Head of caudate nucleus (tissue), 42 donors: ENCODE data around the gene FHOD3.

Experiments used
- DNase-seq, 42 donors: peaks; one replicate each; pipeline versions ENCODE4 v3.0.0 to v3.0.0-alpha.2; 2020 to 2021; ENCODE audit warnings: mixed read lengths in 7 of 42
- intact Hi-C: fragments of 100-400 bp; cut with DNase I; formaldehyde crosslinking; loops from one replicate; pipeline ENCODE4 v1.15.0; 2022

FHOD3 gene

GRCh38 chr18:36366994-36367839, 69.7 kb downstream of the FHOD3 start:
- peak in 1 of 42 donors; percentile 25 for DNase-seq
- intact Hi-C loops: no loop called here

GRCh38 chr18:36368889-36369288, 71.4 kb downstream of the FHOD3 start:
- intact Hi-C loops: no loop called here
- no peak for DNase-seq

DNA sequence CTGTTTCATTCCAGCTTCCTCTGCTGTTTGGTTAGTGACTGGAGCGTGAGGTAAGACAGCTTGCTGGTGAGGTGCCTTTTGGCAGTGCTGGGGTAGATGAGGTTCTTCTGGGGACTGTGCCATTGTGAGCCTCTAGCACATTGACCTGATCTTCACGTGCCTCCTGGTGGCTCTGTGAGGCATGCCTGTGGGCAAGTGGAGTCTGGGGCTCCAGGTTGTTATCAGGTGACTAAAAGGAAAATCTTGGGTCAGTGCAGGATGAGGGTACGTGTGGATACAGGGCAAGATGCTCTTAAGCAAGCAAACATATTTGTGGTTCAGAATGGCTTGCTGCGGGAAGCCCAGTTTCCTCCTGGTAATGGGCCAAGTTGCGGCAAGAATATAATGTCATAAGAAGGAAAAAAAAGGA, 75.4 kb downstream of the FHOD3 start:
- intact Hi-C loops: loop anchor here (5.0 kb wide), 1 partner anchor 39 kb away; no protein-coding TSS in a partner anchor
- peak in 1 of 42 donors; percentile 21 for DNase-seq

DNA sequence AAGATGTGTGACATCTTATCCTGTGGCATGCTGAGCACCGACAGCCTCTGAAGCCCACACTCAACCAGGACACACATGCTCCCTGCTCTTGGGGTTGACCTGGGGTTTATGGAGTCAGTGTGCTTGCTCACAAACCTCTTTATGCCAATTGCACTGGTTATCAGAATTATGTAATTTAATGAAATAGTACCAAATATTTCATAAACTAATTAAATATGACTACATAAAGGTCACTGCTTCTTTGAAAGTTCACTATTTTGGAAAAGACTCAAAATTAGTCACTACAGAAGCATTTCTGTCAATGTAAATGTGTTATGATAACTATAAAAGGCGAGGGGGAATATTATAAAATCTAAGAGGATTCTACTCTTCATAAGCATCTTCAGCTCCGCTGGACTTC, 76.7 kb downstream of the FHOD3 start:
- intact Hi-C loops: loop anchor here (5.0 kb wide), 1 partner anchor 38 kb away; no protein-coding TSS in a partner anchor
- peak in 1 of 42 donors; percentile 17 for DNase-seq

DNA sequence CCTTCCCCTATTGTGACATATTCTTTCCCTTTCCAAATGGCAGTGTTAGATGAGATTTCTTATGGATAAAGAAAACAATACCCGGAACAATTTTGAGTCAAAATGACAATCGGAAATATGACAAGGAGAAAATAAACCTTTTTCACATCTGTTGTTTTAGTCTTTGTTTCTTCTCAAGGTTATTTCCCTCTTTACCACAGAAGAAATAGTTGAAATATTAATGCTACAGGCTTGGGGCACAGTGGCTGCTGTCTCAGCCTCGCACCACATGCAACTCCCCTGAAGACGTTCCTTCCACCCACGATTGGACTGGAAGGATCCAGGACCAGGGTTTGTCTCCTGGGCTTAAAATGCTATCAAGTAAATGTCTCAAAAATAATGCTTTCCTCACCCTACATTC, 77.6 kb downstream of the FHOD3 start:
- DNase-seq: peak in 1 of 42 donors; percentile 29
- intact Hi-C loops: no loop called here

GRCh38 chr18:36376361-36376760, 78.8 kb downstream of the FHOD3 start:
- peak in 1 of 42 donors; percentile 36 for DNase-seq

DNA sequence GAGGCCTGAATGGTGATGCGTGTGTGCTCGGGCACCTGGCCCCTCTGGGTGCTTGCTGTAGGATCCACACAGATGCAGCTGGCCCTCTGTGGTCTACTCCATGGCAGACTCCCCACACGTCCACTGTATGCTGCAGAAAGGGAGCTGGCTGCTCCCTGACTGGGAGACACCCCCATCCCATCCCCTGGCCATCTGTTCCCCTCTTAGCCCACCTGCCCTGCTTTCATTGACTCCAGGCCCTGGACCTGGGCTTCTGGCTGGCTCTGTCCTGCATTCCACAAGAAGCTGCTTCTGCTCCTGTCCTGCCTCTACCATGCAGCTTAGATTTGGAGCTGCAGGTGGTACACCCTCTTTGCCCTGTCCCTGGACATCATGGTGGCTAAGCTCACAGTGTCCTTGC, 80.1 kb downstream of the FHOD3 start:
- no peak for DNase-seq
- intact Hi-C loops: no loop called here

More at GRCh38 chr18:36376361-36376760, 78.8 kb downstream of the FHOD3 start:
- intact Hi-C loops: no loop called here

DNA sequence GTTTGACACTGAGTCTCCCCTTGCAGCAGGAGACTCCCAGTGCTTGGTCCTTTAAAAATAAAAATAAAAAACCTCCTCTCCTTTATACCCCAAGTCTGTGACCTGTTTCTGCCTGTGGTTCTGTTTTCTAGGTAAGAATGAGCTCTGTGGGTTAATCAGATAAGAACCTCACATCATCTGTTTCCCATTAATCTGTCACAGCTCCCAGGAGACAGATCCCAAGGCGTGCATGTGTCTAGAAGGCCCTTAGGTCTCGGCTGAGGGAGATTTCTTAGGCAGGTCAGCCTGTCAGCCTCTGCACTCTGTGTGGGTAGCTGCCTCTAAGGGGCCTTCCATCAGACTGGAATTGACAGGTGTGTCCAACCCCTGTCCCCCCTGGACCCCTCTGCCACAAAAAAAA, 80.7 kb downstream of the FHOD3 start:
- intact Hi-C loops: no loop called here

DNA sequence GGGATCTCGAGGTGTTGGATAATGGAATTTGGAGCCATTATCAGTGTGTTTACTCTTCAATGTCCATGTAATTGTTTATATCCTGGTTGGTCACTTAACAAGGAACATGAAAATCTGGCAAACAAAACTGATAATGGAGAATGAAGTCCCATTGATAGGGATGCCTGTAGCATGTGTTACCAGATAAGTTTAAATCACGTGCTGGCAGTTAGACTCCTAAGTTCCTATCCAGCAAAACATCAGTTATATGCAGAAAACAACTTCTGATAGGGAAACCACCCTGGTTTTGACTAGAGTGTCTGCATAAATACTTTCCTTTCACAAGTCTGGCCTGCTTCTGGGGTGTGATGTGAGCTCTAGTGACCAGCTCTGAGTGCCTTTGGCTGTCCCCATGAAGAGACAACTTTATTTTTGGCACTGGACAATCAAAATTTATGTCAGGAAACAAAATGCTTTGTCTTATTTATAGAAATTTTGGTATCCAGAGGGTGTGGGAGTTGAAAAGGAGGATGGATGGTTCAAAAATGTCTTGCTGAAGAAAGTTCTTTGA, 82.0 kb downstream of the FHOD3 start:
- intact Hi-C loops: no loop called here
- no peak for DNase-seq

More for the DNA sequence above, 80.7 kb downstream of the FHOD3 start:
- no peak for DNase-seq

GRCh38 chr18:36380173-36380827, 82.8 kb downstream of the FHOD3 start:
- intact Hi-C loops: no loop called here
- DNase-seq: no peak

DNA sequence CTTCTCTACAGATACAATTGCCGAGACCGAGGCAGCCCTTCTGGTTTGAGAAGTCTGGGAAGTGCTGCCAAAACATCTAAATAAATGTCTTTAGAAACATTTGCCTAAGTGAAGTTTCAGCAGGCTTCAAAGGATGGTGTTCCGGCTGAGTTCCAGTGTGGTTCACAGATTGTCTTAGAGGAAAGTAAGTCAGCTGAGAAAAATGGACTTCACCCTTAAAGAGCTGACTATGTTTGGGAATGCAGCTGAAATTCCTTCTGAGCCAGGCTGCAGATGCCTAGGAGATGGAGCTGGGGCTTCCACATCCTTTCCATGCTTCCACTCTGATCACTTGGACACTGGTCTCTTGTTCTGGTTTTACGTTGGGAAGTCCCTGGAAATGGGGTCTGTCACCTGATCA, 83.6 kb downstream of the FHOD3 start:
- peak in 4 of 42 donors; percentile 7 to 18 (median 12) for DNase-seq
- intact Hi-C loops: no loop called here

DNA sequence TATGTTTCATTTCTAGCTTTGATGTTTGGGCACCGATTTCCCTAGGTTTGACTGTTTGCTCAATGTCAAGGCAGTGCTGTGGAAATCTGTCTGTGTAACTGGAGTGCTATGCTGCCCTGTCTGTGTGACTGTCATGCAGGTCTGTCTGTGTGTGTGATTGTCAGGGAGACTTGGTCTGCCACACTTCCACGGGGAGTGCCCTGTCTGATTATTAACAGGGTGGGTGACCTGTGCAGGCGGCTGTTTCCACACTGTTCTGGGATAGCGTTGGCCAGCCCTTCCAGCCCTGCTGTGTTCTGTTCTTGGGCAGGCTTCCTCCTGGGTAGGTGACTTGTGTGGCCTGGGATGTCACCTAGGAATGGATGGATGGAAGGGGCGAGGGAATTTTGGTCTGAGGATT, 85.3 kb downstream of the FHOD3 start:
- DNase-seq: no peak
- intact Hi-C loops: no loop called here

GRCh38 chr18:36386150-36386920, 88.8 kb downstream of the FHOD3 start:
- no peak for DNase-seq
- intact Hi-C loops: no loop called here

- no peak for DNase-seq
- intact Hi-C loops: no loop called here
Observed at GRCh38 chr18:36387310-36387709, 89.8 kb downstream of the FHOD3 start.

- intact Hi-C loops: no loop called here
- no peak for DNase-seq
Observed at GRCh38 chr18:36388310-36388709, 90.8 kb downstream of the FHOD3 start.

- no peak for DNase-seq
- intact Hi-C loops: no loop called here
Observed at GRCh38 chr18:36389027-36389426, 91.5 kb downstream of the FHOD3 start.

DNA sequence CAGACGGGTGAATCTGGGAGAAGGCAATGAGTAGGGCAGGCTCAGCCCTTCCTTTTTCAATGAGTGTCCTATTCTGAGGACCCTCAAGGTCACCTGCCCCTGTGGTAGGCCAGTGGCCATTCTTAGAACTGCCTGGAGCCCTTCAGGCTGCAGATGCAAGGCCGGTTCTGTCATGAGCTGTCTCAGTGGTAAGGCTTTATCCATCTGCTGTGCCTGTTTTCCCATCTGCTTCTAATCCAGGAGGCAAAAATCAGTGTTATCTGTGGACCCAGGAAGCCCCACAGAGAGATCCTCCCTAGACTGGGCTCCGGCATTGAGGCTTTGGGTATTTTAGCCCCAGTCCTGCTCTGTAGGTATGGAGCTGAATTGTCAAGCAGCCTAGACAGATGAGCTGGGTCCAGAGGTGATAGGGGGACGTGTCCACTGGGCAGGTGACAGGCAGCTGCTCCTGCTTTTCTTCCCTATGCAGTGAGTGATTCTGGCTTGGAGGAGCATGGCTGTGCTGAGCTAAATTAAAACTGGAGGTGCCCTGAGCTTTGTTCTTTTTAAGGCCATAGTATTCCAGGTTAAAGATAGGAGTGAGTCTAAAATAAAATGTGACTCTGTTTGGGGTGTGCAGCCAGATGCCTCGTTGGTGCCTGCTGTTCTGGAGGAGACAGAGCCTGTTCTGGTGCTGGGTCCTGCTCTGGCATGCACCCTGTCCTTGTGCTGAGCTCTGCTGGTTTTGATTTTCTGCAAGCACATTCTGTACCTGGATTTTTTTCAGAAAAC, 92.5 kb downstream of the FHOD3 start:
- intact Hi-C loops: no loop called here
- DNase-seq: no peak

DNA sequence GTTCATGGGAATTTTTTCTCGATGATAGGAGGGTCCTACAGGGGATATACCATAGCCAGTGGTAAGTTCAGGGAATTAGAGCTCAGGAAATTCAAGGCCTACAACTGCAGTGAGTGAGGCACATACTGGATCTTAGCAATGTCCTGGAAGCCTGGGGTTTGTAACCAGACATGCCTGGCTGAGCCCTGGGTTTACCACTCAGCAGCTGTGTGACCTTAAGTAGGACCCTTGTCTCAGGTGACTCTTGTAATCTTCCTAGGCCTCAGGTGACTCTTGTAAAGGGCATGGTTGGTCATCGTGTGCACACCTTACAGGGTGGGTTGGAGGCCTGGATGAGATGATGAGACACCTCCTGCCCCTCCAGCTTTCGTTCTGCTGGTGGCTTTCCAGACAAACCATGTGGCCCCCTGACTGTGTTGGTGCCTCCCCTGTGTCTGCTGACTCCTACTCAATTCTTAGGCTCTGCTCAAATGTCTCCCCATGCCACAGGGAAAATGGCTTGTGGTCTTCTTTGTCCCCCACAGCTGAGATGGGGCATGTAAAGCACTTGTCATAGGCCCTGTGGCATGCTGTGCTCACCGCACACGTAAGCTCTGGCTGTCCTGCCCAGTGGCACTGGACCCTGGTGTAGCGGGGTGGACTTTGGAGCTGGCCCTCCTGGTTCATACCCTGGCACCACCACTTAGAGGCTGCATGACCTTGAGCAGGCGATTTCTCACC, 94.1 kb downstream of the FHOD3 start:
- no peak for DNase-seq
- intact Hi-C loops: no loop called here
